HG03064 (cell line): ENCODE results near the gene GLOD5.

Source experiments
- ATAC-seq: cut with Tn5 transposase; IDR thresholded peaks from one replicate; pipeline ENCODE4 v1.9.1; 2021; ENCODE audit warnings: low read depth; ENCODE audit not compliant: unreplicated experiment

The GLOD5 gene

GRCh38 chrX:48761674-48762471 is at the start of gene GLOD5:
TSS of gene GLOD5 (plus strand) at chrX:48761747. CDS start at chrX:48761791, 44 bp downstream.
- no peak for ATAC-seq

GRCh38 chrX:48711929-48712505 is 49.5 kb upstream of the GLOD5 start:
- no peak for ATAC-seq

GRCh38 chrX:48713847-48714246 is 47.7 kb upstream of the GLOD5 start:
- ATAC-seq: no peak

- no peak for ATAC-seq
These were observed 47.0 kb upstream of the GLOD5 start for GRCh38 chrX:48714573-48714972.

GRCh38 chrX:48715072-48715471 is 46.5 kb upstream of the GLOD5 start:
- ATAC-seq: no peak

- ATAC-seq: no peak
These were observed 45.6 kb upstream of the GLOD5 start for GRCh38 chrX:48715876-48716502.

- ATAC-seq: no peak
These were observed 41.6 kb upstream of the GLOD5 start for GRCh38 chrX:48719958-48720357.

- no peak for ATAC-seq
These were observed 40.8 kb upstream of the GLOD5 start for GRCh38 chrX:48720577-48721250.

GRCh38 chrX:48721916-48722315 is 39.6 kb upstream of the GLOD5 start:
- ATAC-seq: no peak

GRCh38 chrX:48726596-48726995 is 35.0 kb upstream of the GLOD5 start:
- no peak for ATAC-seq

- ATAC-seq: no peak
These were observed 32.9 kb upstream of the GLOD5 start for GRCh38 chrX:48728653-48729052.

- ATAC-seq: no peak
These were observed 25.2 kb upstream of the GLOD5 start for GRCh38 chrX:48736303-48736702.

- ATAC-seq: no peak
These were observed 24.7 kb upstream of the GLOD5 start for GRCh38 chrX:48736878-48737212.

- peak; percentile 98 for ATAC-seq
These were observed 24.2 kb upstream of the GLOD5 start for GRCh38 chrX:48737213-48737938.

GRCh38 chrX:48737940-48738339 is 23.6 kb upstream of the GLOD5 start:
- ATAC-seq: no peak

- ATAC-seq: no peak
These were observed 19.7 kb upstream of the GLOD5 start for GRCh38 chrX:48741834-48742233.

- ATAC-seq: no peak
These were observed 16.3 kb upstream of the GLOD5 start for GRCh38 chrX:48745222-48745621.

GRCh38 chrX:48747415-48748016 is 14.0 kb upstream of the GLOD5 start:
- ATAC-seq: no peak

- ATAC-seq: no peak
These were observed 12.4 kb upstream of the GLOD5 start for GRCh38 chrX:48749182-48749581.

- ATAC-seq: no peak
These were observed 10.2 kb upstream of the GLOD5 start for GRCh38 chrX:48751343-48751742.
